SU-DHL-6 (cell line): ENCODE results near the gene UBE2E2.

Source experiments
- H2AFZ ChIP-seq: fragments of 200-600 bp; sonication (generic); 2 replicates; pipeline ENCODE4 v1.6.1; 2014; ENCODE audit warnings: low read depth, mild to moderate bottlenecking, moderate library complexity, mixed read lengths, antibody characterized with exemption, low read length; ENCODE audit not compliant: severe bottlenecking
- H3F3A ChIP-seq: fragments of 200-600 bp; shearing (Covaris generic); 2 replicates; pipeline ENCODE4 v1.6.0; 2016; ENCODE audit warnings: antibody characterized with exemption, mild to moderate bottlenecking; ENCODE audit not compliant: insufficient read depth
- H3K27ac ChIP-seq: fragments of 200-600 bp; sonication (generic); 2 replicates; pipeline ENCODE4 v1.5.1; 2016; ENCODE audit warnings: low read depth, mild to moderate bottlenecking, low read length, moderate library complexity, mixed read lengths
- H3K27me3 ChIP-seq: fragments of 200-600 bp; sonication (generic), shearing (Covaris generic); 2 replicates; pipeline ENCODE4 v1.6.0; 2014; ENCODE audit warnings: mild to moderate bottlenecking, low read length
- H3K36me3 ChIP-seq: fragments of 200-600 bp; sonication (generic); 2 replicates; pipeline ENCODE4 v1.6.1; 2014; ENCODE audit warnings: mild to moderate bottlenecking, low read length, mixed read lengths
- H3K4me2 ChIP-seq: fragments of 300-600, 200-600 bp; shearing (Covaris generic), sonication (generic); 2 replicates; pipeline ENCODE4 v1.6.0; 2014; ENCODE audit warnings: low read length, low read depth, mild to moderate bottlenecking; ENCODE audit not compliant: poor library complexity, severe bottlenecking
- H3K4me3 ChIP-seq: fragments of 200-600 bp; sonication (generic); 2 replicates; pipeline ENCODE4 v1.5.1; 2014; ENCODE audit warnings: antibody characterized with exemption, low read length, mild to moderate bottlenecking, mixed read lengths; ENCODE audit not compliant: insufficient read depth, poor library complexity, severe bottlenecking
- H3K79me2 ChIP-seq: fragments of 200-600 bp; sonication (generic); 2 replicates; pipeline ENCODE4 v1.6.1; 2014; ENCODE audit warnings: mild to moderate bottlenecking, low read length, moderate library complexity; ENCODE audit not compliant: insufficient read depth
- H3K9ac ChIP-seq: fragments of 200-600 bp; sonication (generic); 2 replicates; pipeline ENCODE4 v1.7.0; 2014; ENCODE audit warnings: mild to moderate bottlenecking, low read length
- H3K9me2 ChIP-seq: fragments of 200-600 bp; sonication (generic); replicated peaks from 2 replicates; pipeline ENCODE4 v1.6.1; 2014; ENCODE audit warnings: low read length; ENCODE audit not compliant: insufficient read depth
- H3K9me3 ChIP-seq: fragments of 200-600 bp; sonication (generic); 2 replicates; pipeline ENCODE4 v1.6.1; 2014; ENCODE audit warnings: low read length, mixed read lengths; ENCODE audit not compliant: insufficient read depth
- H4K20me1 ChIP-seq: fragments of 200-600 bp; sonication (generic); 2 replicates; pipeline ENCODE4 v1.6.1; 2014; ENCODE audit warnings: low read depth, mild to moderate bottlenecking, antibody characterized with exemption, low read length, moderate library complexity, mixed read lengths
- EZH2phosphoT487 ChIP-seq: fragments of 200-600 bp; sonication (generic), shearing (Covaris generic); conservative IDR thresholded peaks from 2 replicates; pipeline ENCODE4 v1.6.1; 2018; ENCODE audit warnings: mild to moderate bottlenecking, antibody characterized with exemption, low read length, moderate library complexity, mixed read lengths
- TF ChIP-seq, protein P1 (sequence below): fragments of 200-600 bp; sonication (generic); IDR thresholded peaks from one replicate; pipeline ENCODE4 v1.5.1; 2017; ENCODE audit warnings: antibody characterized with exemption, mild to moderate bottlenecking, low read length, moderate library complexity; ENCODE audit not compliant: insufficient read depth, poor library complexity, severe bottlenecking

UBE2E2 gene

DNA sequence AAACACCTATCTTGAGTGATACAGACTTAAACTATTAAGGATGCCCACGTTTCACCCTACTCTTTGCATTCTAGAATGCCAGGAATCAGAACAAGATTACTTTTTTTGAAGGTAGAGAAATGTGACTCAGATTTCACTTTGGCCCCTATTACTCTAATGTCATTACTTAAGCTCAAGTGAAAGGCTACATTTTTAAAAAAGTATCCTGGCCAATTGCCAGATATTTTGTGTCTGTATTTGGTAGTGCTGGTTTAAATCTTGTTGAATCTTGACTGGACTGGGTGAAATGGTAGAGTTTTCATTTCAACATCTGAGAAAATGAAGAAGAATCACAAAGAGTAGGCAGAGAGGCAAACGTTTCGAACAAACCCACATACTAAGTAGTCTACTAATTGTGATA lies 384.4 kb downstream of the UBE2E2 start:
- no peak overlapping the region for H3K9ac ChIP-seq
- no peaks in the 10 kb centered on the region for H3K79me2 ChIP-seq
- no peaks in the 10 kb centered on the region for H3K9me2 ChIP-seq
- H2AFZ ChIP-seq = no peak overlapping the region
- H4K20me1 ChIP-seq = no peaks in the 10 kb centered on the region
- TF ChIP-seq, protein P1, sequence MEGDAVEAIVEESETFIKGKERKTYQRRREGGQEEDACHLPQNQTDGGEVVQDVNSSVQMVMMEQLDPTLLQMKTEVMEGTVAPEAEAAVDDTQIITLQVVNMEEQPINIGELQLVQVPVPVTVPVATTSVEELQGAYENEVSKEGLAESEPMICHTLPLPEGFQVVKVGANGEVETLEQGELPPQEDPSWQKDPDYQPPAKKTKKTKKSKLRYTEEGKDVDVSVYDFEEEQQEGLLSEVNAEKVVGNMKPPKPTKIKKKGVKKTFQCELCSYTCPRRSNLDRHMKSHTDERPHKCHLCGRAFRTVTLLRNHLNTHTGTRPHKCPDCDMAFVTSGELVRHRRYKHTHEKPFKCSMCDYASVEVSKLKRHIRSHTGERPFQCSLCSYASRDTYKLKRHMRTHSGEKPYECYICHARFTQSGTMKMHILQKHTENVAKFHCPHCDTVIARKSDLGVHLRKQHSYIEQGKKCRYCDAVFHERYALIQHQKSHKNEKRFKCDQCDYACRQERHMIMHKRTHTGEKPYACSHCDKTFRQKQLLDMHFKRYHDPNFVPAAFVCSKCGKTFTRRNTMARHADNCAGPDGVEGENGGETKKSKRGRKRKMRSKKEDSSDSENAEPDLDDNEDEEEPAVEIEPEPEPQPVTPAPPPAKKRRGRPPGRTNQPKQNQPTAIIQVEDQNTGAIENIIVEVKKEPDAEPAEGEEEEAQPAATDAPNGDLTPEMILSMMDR = no peak
- TF ChIP-seq EZH2phosphoT487 = no peak
- H3K27me3 ChIP-seq = no peaks in the 10 kb centered on the region
- no peaks in the 10 kb centered on the region for H3F3A ChIP-seq
- H3K36me3 ChIP-seq = no peaks in the 10 kb centered on the region
- no peak overlapping the region for H3K4me3 ChIP-seq
- no peak overlapping the region for H3K27ac ChIP-seq
- no peak overlapping the region for H3K4me2 ChIP-seq
- no peaks in the 10 kb centered on the region for H3K9me3 ChIP-seq

DNA sequence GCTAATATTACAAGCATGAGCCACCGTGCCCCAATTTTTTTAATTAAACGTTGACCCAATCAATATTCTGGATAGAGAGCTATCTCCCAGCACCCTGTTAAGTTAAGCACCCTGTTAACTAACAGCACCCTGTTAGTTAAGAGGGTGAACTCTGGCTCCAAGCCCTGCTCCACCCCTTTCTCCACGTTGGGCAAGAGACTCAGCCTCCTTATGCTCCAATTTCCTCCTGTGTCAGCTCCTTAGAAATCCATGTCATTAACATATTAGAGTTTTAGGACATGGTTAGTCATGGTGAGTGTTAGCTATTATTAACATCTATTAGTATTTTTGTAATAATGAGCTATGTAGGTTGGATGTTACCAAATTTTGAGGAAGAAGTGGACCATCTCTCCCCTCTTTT lies 385.4 kb downstream of the UBE2E2 start:
- H3F3A ChIP-seq = no peaks in the 10 kb centered on the region
- H3K79me2 ChIP-seq = no peaks in the 10 kb centered on the region
- no peaks in the 10 kb centered on the region for H3K9me3 ChIP-seq
- no peak overlapping the region for H3K9ac ChIP-seq
- no peak overlapping the region for H3K4me3 ChIP-seq
- no peak overlapping the region for H3K4me2 ChIP-seq
- H3K27me3 ChIP-seq = no peaks in the 10 kb centered on the region
- no peaks in the 10 kb centered on the region for H4K20me1 ChIP-seq
- TF ChIP-seq, protein P1 = no peak
- no peak for TF ChIP-seq EZH2phosphoT487
- H3K36me3 ChIP-seq = no peaks in the 10 kb centered on the region
- no peak overlapping the region for H2AFZ ChIP-seq
- H3K9me2 ChIP-seq = no peaks in the 10 kb centered on the region
- H3K27ac ChIP-seq = no peak overlapping the region

DNA sequence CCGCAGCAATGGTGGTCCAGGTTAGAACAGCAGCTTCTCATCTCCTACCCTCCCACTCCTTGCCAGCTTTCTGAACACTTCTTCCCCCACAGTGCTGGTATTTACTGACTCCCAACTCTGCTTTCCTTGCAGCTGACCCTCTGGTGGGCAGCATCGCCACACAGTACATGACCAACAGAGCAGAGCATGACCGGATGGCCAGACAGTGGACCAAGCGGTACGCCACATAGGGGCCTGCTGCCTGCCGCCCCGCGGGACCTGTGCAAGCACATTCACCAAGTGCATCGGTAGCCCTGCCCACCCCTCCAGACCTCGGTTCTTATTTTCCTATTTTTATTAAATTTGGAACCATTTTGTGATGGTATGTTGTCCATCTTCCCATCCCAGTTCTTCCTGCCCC lies 386.5 kb downstream of the UBE2E2 start:
- H3K36me3 ChIP-seq = no peaks in the 10 kb centered on the region
- H4K20me1 ChIP-seq = no peaks in the 10 kb centered on the region
- H3K79me2 ChIP-seq = no peaks in the 10 kb centered on the region
- no peaks in the 10 kb centered on the region for H3F3A ChIP-seq
- no peak overlapping the region for H3K4me3 ChIP-seq
- H3K9ac ChIP-seq = no peak overlapping the region
- H3K4me2 ChIP-seq = no peak overlapping the region
- no peaks in the 10 kb centered on the region for H3K9me2 ChIP-seq
- no peak overlapping the region for H2AFZ ChIP-seq
- H3K9me3 ChIP-seq = no peaks in the 10 kb centered on the region
- H3K27me3 ChIP-seq = no peaks in the 10 kb centered on the region
- no peak overlapping the region for H3K27ac ChIP-seq
- TF ChIP-seq EZH2phosphoT487 = no peak
- TF ChIP-seq, protein P1 = no peak
